ENCODE data around the gene ZNF865.

GRCh38 chr19:55652311-55653128 lies 47.1 kb downstream of the ZNF865 start:
- TF ChIP-seq POLR2AphosphoS5 (IDR thresholded peaks at IDR 0.05; ENCODE audit: low read depth, low read length) (no peak), CTCF (IDR thresholded peaks at IDR 0.05 in 2 of 3, conservative IDR thresholded peaks at IDR 0.05 in 1 of 3; ENCODE audit: borderline replicate concordance in 1 of 3, insufficient read depth in 1 of 3, low read depth in 2 of 3, low read length in 2 of 3) (no peak), RAD21 (IDR thresholded peaks at IDR 0.05; ENCODE audit: low read depth) (no peak)
